ENCODE measurements around the gene UBL3.

DNA sequence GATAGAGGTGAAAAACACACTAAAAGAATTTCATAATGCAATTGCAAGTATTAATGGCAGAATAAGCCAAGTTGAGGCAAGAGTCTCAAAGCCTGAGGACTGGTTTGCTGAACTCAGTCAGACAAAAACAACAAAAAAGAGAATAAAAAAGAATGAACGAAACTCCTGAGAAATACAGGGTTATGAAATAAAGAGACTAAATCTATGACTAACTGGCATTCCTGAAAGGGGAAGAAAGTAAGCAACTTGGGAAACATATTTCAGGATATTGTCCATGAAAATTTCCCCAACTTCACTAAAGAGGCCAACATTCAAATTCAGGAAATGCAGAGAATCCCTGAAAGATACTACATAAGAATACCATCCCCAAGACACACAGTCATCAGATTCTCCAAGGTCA lies 47.8 kb downstream of the UBL3 start:
- TF ChIP-seq MAZ (IDR thresholded peaks at IDR 0.05; ENCODE audit: borderline replicate concordance, low read depth, low read length) (no peak), SREBF2 (IDR thresholded peaks at IDR 0.05) (no peak), SMC3 (IDR thresholded peaks at IDR 0.05) (no peak), POLR2A (IDR thresholded peaks at IDR 0.05; ENCODE audit: low read length) (no peak), MYC (IDR thresholded peaks at IDR 0.05; ENCODE audit: borderline replicate concordance, low read length) (no peak), HDAC2 (IDR thresholded peaks at IDR 0.05) (no peak), JUN (IDR thresholded peaks at IDR 0.05) (no peak), EP300 (IDR thresholded peaks at IDR 0.05) (no peak), KDM5A (IDR thresholded peaks at IDR 0.05) (no peak)
- TF ChIP-seq, protein P1, sequence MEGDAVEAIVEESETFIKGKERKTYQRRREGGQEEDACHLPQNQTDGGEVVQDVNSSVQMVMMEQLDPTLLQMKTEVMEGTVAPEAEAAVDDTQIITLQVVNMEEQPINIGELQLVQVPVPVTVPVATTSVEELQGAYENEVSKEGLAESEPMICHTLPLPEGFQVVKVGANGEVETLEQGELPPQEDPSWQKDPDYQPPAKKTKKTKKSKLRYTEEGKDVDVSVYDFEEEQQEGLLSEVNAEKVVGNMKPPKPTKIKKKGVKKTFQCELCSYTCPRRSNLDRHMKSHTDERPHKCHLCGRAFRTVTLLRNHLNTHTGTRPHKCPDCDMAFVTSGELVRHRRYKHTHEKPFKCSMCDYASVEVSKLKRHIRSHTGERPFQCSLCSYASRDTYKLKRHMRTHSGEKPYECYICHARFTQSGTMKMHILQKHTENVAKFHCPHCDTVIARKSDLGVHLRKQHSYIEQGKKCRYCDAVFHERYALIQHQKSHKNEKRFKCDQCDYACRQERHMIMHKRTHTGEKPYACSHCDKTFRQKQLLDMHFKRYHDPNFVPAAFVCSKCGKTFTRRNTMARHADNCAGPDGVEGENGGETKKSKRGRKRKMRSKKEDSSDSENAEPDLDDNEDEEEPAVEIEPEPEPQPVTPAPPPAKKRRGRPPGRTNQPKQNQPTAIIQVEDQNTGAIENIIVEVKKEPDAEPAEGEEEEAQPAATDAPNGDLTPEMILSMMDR (IDR thresholded peaks at IDR 0.05), result no peak
